IMR-90 (cell line): ENCODE data around the gene PNMA8C. TPM values are rescaled to one million over a fixed set of nuclear protein-coding genes. Genes with fewer than 3 reads are reported as not detected.

Experiments
- ATAC-seq: fragments of 200-7000 bp; cut with Tn5 transposase; 2 replicates; pipeline ENCODE4 v1.9.1; 2020; ENCODE audit warnings: low read depth, mild to moderate bottlenecking, moderate library complexity
- BruUV-seq: library from RNA; stranded (reverse); fragments of 400-500 nt; replicated peaks from 2 replicates; lab custom pipeline; 2021; lab: Mats Ljungman, UMichigan
- CTCF ChIA-PET: fragments of 300-600 bp; formaldehyde crosslinking; extraction: SDS; loops from one replicate; lab custom pipeline; 2021; ENCODE audit warnings: antibody characterized with exemption; lab: Yijun Ruan, JAX
- POLR2A ChIA-PET: fragments of 300-600 bp; sonication (Branson Sonifier 250); formaldehyde crosslinking; loops from one replicate; lab custom pipeline; 2022; ENCODE audit warnings: antibody characterized with exemption; ENCODE audit not compliant: unreplicated experiment; lab: Charles Lee
- DNase-seq: peaks from one replicate; pipeline ENCODE4 v3.0.0; 2013
- H2AFZ ChIP-seq: replicated peaks from 2 replicates; pipeline ENCODE3; 2013; ENCODE audit warnings: low read length, mild to moderate bottlenecking; ENCODE audit not compliant: poor library complexity
- H2AK5ac ChIP-seq: 2 replicates; pipeline ENCODE4 v1.6.1; 2013; ENCODE audit warnings: low read depth, low read length, inconsistent platforms
- H2AK9ac ChIP-seq: replicated peaks from 2 replicates; pipeline ENCODE3; 2013; ENCODE audit warnings: mild to moderate bottlenecking, low read depth, low read length, moderate library complexity; ENCODE audit not compliant: poor library complexity
- H2BK120ac ChIP-seq: 2 replicates; pipeline ENCODE4 v1.6.1; 2013; ENCODE audit warnings: low read depth, low read length, inconsistent platforms
- H2BK15ac ChIP-seq: 3 replicates; pipeline ENCODE4 v1.6.1; 2013; ENCODE audit warnings: low read depth, low read length, inconsistent platforms
- H2BK20ac ChIP-seq: 2 replicates; pipeline ENCODE4 v1.6.1; 2013; ENCODE audit warnings: low read depth, mild to moderate bottlenecking, inconsistent platforms, low read length, moderate library complexity
- H2BK5ac ChIP-seq: 2 replicates; pipeline ENCODE4 v1.6.1; 2013; ENCODE audit warnings: mild to moderate bottlenecking, low read depth, low read length, inconsistent platforms; ENCODE audit not compliant: poor library complexity, severe bottlenecking
- H3K14ac ChIP-seq: replicated peaks from 2 replicates; pipeline ENCODE4 v1.6.1; 2013; ENCODE audit warnings: low read depth, low read length, inconsistent platforms
- H3K18ac ChIP-seq: 2 replicates; pipeline ENCODE4 v1.6.1; 2013; ENCODE audit warnings: low read depth, low read length, control low read depth
- H3K23ac ChIP-seq: 2 replicates; pipeline ENCODE4 v1.6.1; 2013; ENCODE audit warnings: low read depth, low read length, inconsistent platforms
- H3K27ac ChIP-seq: 2 replicates; pipeline ENCODE4 v1.5.1; 2013; ENCODE audit warnings: mild to moderate bottlenecking, control low read depth, low read length; ENCODE audit not compliant: insufficient read depth
- H3K27me3 ChIP-seq: 2 replicates; pipeline ENCODE4 v1.6.1; 2013; ENCODE audit warnings: low read length; ENCODE audit not compliant: control insufficient read depth, insufficient read depth
- H3K36me3 ChIP-seq: 2 replicates; pipeline ENCODE4 v1.6.1; 2013; ENCODE audit warnings: low read length, mixed read lengths; ENCODE audit not compliant: control insufficient read depth, insufficient read depth
- H3K4ac ChIP-seq: 2 replicates; pipeline ENCODE4 v1.6.1; 2013; ENCODE audit warnings: low read depth, low read length, inconsistent platforms
- H3K4me1 ChIP-seq: 2 replicates; pipeline ENCODE4 v1.6.1; 2013; ENCODE audit warnings: low read length, mixed read lengths; ENCODE audit not compliant: control insufficient read depth, insufficient read depth
- H3K4me2 ChIP-seq: 2 replicates; pipeline ENCODE4 v1.6.1; 2013; ENCODE audit warnings: low read depth, mild to moderate bottlenecking, control low read depth, low read length, moderate library complexity
- H3K4me3 ChIP-seq: 2 replicates; pipeline ENCODE4 v1.5.1; 2013; ENCODE audit warnings: low read depth, mild to moderate bottlenecking, control low read depth, low read length, moderate library complexity; ENCODE audit not compliant: insufficient read depth
- H3K56ac ChIP-seq: 2 replicates; pipeline ENCODE4 v1.6.1; 2013; ENCODE audit warnings: low read length, inconsistent platforms; ENCODE audit not compliant: insufficient read depth; ENCODE audit errors: extremely low read depth
- H3K79me1 ChIP-seq, 2 experiments: 2 replicates each; pipeline ENCODE4 v1.6.1; 2013; ENCODE audit warnings: low read length in 2 of 2, inconsistent platforms in 1 of 2, low read depth in 1 of 2
- H3K9ac ChIP-seq: 2 replicates; pipeline ENCODE4 v1.6.1; 2013; ENCODE audit warnings: low read depth, low read length, control low read depth
- H3K9me1 ChIP-seq: 2 replicates; pipeline ENCODE4 v1.6.1; 2013; ENCODE audit warnings: low read length, inconsistent platforms; ENCODE audit not compliant: insufficient read depth
- H3K9me3 ChIP-seq: 2 replicates; pipeline ENCODE4 v1.6.1; 2013; ENCODE audit warnings: low read length; ENCODE audit not compliant: control insufficient read depth, insufficient read depth
- H4K20me1 ChIP-seq: 2 replicates; pipeline ENCODE4 v1.6.1; 2013; ENCODE audit warnings: low read length, inconsistent platforms; ENCODE audit not compliant: insufficient read depth
- H4K5ac ChIP-seq: 2 replicates; pipeline ENCODE4 v1.6.1; 2013; ENCODE audit warnings: mild to moderate bottlenecking, low read depth, low read length, control low read depth
- H4K8ac ChIP-seq, 2 experiments: 2 replicates each; pipeline ENCODE4 v1.6.1; 2013; ENCODE audit warnings: low read depth in 2 of 2, low read length in 2 of 2, control low read depth in 1 of 2, inconsistent platforms in 1 of 2
- H4K91ac ChIP-seq: 2 replicates; pipeline ENCODE4 v1.6.1; 2013; ENCODE audit warnings: low read depth, low read length, inconsistent platforms; ENCODE audit not compliant: insufficient read depth
- BHLHE40 ChIP-seq: fragments of 150-350 bp; IDR thresholded peaks from 2 replicates; pipeline ENCODE4 v1.6.1; 2016; ENCODE audit warnings: mild to moderate bottlenecking, low read depth, low read length
- CHD1 ChIP-seq: IDR thresholded peaks from 2 replicates; pipeline ENCODE4 v1.6.1; 2012; ENCODE audit warnings: low read depth, low read length, improper control_type of control experiment
- MAFK ChIP-seq: IDR thresholded peaks from 2 replicates; pipeline ENCODE4 v1.6.1; 2012; ENCODE audit warnings: low read depth, low read length, improper control_type of control experiment
- MAZ ChIP-seq: IDR thresholded peaks from 2 replicates; pipeline ENCODE4 v1.6.1; 2012; ENCODE audit warnings: low read depth, mild to moderate bottlenecking, low read length, improper control_type of control experiment, moderate library complexity, borderline replicate concordance
- MXI1 ChIP-seq: IDR thresholded peaks from 2 replicates; pipeline ENCODE4 v1.6.1; 2012; ENCODE audit warnings: low read depth, mild to moderate bottlenecking, low read length, moderate library complexity, borderline replicate concordance
- NFE2L2 ChIP-seq: fragments of 150-350 bp; IDR thresholded peaks from 2 replicates; pipeline ENCODE4 v1.6.1; 2016; ENCODE audit warnings: low read depth, mild to moderate bottlenecking, low read length
- POLR2A ChIP-seq: IDR thresholded peaks from 2 replicates; pipeline ENCODE4 v1.6.1; 2012; ENCODE audit warnings: mild to moderate bottlenecking, low read depth, low read length
- RAD21 ChIP-seq: IDR thresholded peaks from 2 replicates; pipeline ENCODE4 v1.6.1; 2012; ENCODE audit warnings: low read length, improper control_type of control experiment
- RCOR1 ChIP-seq: IDR thresholded peaks from 2 replicates; pipeline ENCODE4 v1.6.1; 2012; ENCODE audit warnings: mild to moderate bottlenecking, low read length, improper control_type of control experiment; ENCODE audit not compliant: insufficient replicate concordance
- SMC3 ChIP-seq: fragments of 150-350 bp; IDR thresholded peaks from 2 replicates; pipeline ENCODE4 v1.6.1; 2016; ENCODE audit warnings: low read depth, mild to moderate bottlenecking, antibody characterized with exemption, low read length, moderate library complexity
- WGBS, 2 experiments: methylation state at CpG; one replicate each; pipeline versions ENCODE4 v1.1.5 to v1.1.7; 2013; ENCODE audit warnings: missing lambda C conversion rate in 2 of 2; ENCODE audit not compliant: insufficient read length in 1 of 2; ENCODE audit errors: extremely low coverage in 2 of 2; 5-methylcytosine and 5-hydroxymethylcytosine counted together
- dilution Hi-C: fragments of 300-500 bp; cut with HindIII; formaldehyde crosslinking; loops from one replicate; pipeline ENCODE4 v1.14.3; 2018; ENCODE audit warnings: low sequenced_read_pairs; ENCODE audit not compliant: unreplicated experiment
- in situ Hi-C: fragments of 300-500 bp; cut with MboI; formaldehyde crosslinking; loops from 3 replicates; pipeline ENCODE4 v1.14.3; 2019; ENCODE audit warnings: low sequenced_read_pairs, inconsistent platforms, mixed read lengths
- intact Hi-C: fragments of 100-400 bp; cut with micrococcal nuclease; formaldehyde crosslinking; loops from 2 replicates; pipeline ENCODE4 v1.10.0; 2022
- polyA plus RNA-seq, 3 experiments: library from polyadenylated mRNA; depleted of rRNA; stranded (reverse); fragments of >200 nt; gene quantifications; 2 replicates each; pipeline ENCODE4 v1.2.3, GENCODE V29; 2012; ENCODE audit warnings: low replicate concordance in 1 of 3
- total RNA-seq: library from RNA; depleted of rRNA; stranded (reverse); fragments of >200 nt; gene quantifications from 2 replicates; pipeline ENCODE4 v1.2.3, GENCODE V29; 2012
- TF ChIP-seq, protein P1 (sequence below): fragments of 150-350 bp; IDR thresholded peaks from 2 replicates; pipeline ENCODE4 v1.6.1; 2016; ENCODE audit warnings: low read depth, mild to moderate bottlenecking, low read length, moderate library complexity, borderline replicate concordance
- TF ChIP-seq, protein P2 (sequence below): fragments of 150-350 bp; IDR thresholded peaks from 2 replicates; pipeline ENCODE4 v1.6.1; 2017; ENCODE audit warnings: mild to moderate bottlenecking, antibody characterized with exemption, low read length, low read depth
- TF ChIP-seq, protein P3 (sequence below): conservative IDR thresholded peaks from 2 replicates; pipeline ENCODE4 v1.5.1; 2012; ENCODE audit warnings: mild to moderate bottlenecking, low read depth, low read length, improper control_type of control experiment

Gene PNMA8C
- total and polyA plus RNA-seq, 2 of the 4 experiments (the other 2 are of a cell fraction), result 0.09 to 0.18 TPM

DNA sequence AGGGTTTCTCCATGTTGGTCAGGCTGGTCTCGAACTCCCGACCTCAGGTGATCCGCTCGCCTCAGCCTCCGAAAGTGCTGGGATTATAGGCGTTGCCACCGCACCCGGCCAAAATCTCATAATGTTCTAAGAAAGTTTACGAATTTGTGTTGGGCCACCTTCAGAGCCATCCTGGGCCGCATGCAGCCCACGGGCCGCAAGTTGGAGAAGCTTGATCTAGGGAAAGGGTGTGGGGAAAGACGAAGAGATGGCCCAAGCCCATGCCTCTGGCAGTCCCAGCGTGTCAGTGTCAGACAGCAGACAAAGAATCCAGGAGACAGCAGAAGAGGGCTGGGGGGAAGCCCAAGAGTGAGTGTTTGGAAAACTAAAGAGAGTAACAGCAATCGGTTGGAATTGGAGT, 17.3 kb upstream of the PNMA8C start:
- intact Hi-C loops, result no loop called here
- TF ChIP-seq MAZ (no peak), MAFK (no peak), POLR2A (no peak), RAD21 (no peak), BHLHE40 (no peak), MXI1 (no peak), SMC3 (no peak), RCOR1 (no peak), NFE2L2 (no peak), CHD1 (no peak)
- TF ChIP-seq, protein P1, sequence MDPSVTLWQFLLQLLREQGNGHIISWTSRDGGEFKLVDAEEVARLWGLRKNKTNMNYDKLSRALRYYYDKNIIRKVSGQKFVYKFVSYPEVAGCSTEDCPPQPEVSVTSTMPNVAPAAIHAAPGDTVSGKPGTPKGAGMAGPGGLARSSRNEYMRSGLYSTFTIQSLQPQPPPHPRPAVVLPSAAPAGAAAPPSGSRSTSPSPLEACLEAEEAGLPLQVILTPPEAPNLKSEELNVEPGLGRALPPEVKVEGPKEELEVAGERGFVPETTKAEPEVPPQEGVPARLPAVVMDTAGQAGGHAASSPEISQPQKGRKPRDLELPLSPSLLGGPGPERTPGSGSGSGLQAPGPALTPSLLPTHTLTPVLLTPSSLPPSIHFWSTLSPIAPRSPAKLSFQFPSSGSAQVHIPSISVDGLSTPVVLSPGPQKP, result no peak
- TF ChIP-seq, protein P2, sequence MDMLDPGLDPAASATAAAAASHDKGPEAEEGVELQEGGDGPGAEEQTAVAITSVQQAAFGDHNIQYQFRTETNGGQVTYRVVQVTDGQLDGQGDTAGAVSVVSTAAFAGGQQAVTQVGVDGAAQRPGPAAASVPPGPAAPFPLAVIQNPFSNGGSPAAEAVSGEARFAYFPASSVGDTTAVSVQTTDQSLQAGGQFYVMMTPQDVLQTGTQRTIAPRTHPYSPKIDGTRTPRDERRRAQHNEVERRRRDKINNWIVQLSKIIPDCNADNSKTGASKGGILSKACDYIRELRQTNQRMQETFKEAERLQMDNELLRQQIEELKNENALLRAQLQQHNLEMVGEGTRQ, result no peak
- TF ChIP-seq, protein P3, sequence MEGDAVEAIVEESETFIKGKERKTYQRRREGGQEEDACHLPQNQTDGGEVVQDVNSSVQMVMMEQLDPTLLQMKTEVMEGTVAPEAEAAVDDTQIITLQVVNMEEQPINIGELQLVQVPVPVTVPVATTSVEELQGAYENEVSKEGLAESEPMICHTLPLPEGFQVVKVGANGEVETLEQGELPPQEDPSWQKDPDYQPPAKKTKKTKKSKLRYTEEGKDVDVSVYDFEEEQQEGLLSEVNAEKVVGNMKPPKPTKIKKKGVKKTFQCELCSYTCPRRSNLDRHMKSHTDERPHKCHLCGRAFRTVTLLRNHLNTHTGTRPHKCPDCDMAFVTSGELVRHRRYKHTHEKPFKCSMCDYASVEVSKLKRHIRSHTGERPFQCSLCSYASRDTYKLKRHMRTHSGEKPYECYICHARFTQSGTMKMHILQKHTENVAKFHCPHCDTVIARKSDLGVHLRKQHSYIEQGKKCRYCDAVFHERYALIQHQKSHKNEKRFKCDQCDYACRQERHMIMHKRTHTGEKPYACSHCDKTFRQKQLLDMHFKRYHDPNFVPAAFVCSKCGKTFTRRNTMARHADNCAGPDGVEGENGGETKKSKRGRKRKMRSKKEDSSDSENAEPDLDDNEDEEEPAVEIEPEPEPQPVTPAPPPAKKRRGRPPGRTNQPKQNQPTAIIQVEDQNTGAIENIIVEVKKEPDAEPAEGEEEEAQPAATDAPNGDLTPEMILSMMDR, result no peak
- no peak overlapping the region for H3K4me3 ChIP-seq
- H3K4me1 ChIP-seq, result peaks cover 1% of the 10 kb centered on the region; the same call in 1 of the 2 replicates
- H2BK120ac ChIP-seq, result no peak overlapping the region
- H3K9ac ChIP-seq, result no peak overlapping the region
- no TSS peak for BruUV-seq
- H2AK9ac ChIP-seq, result no peak overlapping the region
- H4K5ac ChIP-seq, result no peak overlapping the region
- H3K23ac ChIP-seq, result no peak overlapping the region
- no peak overlapping the region for H3K27ac ChIP-seq
- no peak overlapping the region for H2AFZ ChIP-seq
- H3K79me1 ChIP-seq, result no peaks in the 10 kb centered on the region
- ChIA-PET POLR2A (no interaction called here), CTCF (no interaction called here)
- H4K20me1 ChIP-seq, result no peaks in the 10 kb centered on the region
- H2BK15ac ChIP-seq, result no peak overlapping the region
- H3K9me1 ChIP-seq, result 0 out of 2 replicates have a peak, but pooled peaks cover 2% of the 10 kb centered on the region
- no peak overlapping the region for H4K8ac ChIP-seq
- DNase-seq (no peak), ATAC-seq (no peak)
- H3K9me3 ChIP-seq, result peaks cover 5% of the 10 kb centered on the region
- no peak overlapping the region for H2AK5ac ChIP-seq
- H3K14ac ChIP-seq, result no peak overlapping the region
- in situ Hi-C loops, result no loop called here
- no peak overlapping the region for H3K4ac ChIP-seq
- H3K27me3 ChIP-seq, result no peaks in the 10 kb centered on the region; the same call in 1 of the 2 replicates
- no peak overlapping the region for H3K18ac ChIP-seq
- H3K4me2 ChIP-seq, result no peak overlapping the region
- H4K91ac ChIP-seq, result no peak overlapping the region
- H3K36me3 ChIP-seq, result no peaks in the 10 kb centered on the region
- dilution Hi-C loops, result no loop called here
- H2BK20ac ChIP-seq, result no peak overlapping the region
- H2BK5ac ChIP-seq, result no peak overlapping the region
- 85% methylated on average over 10 of the region's 15 CpGs; no CpG with 5 or more reads in 1 of the 2 experiments for WGBS, 2 experiments
- H3K56ac ChIP-seq, result no peak overlapping the region
